Measurements from ENCODE around the gene ALG5. TPM values are rescaled to one million over a fixed set of nuclear protein-coding genes. Genes with fewer than 3 reads are reported as not detected.

ALG5 gene
- total RNA-seq, 1 donor from 2014 or later, result 29.2 TPM

DNA sequence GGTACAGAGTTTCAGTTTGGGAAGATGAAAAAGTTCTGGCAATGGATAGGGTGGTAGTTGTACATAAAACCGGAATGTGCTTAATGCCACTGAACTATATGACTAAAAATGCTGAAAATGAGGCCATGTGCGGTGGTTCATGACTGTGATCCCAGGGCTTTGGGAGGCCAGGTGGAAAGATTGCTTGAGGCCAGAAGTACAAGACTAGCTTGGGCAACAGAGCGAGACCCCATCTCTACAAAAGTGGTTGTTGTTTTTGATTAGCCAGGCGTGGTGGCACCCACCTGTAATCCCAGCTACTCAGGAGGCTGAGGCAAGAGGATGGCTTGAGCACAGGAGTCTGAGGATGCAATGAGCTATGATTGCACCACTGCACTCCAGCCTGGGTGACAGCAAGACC, 91.9 kb downstream of the ALG5 start:
- Mint-ChIP-seq H3K27ac (no peak overlapping the region), H3K27me3 (no peaks in the 10 kb centered on the region), H3K4me1 (ENCODE audit: low read depth) (peaks cover 12% of the 10 kb centered on the region), H3K36me3 (ENCODE audit: insufficient read depth) (peaks cover 2% of the 10 kb centered on the region), H3K9me3 (ENCODE audit: low read depth) (no peaks in the 10 kb centered on the region), H3K4me3 (ENCODE audit: low read depth) (no peak overlapping the region)
- no peak for TF ChIP-seq CTCF (IDR thresholded peaks at IDR 0.05; ENCODE audit: unreplicated experiment)
- DNase-seq (ENCODE audit: low spot score, unreplicated experiment), result no peak

GRCh38 chr13:36905944-36906343, 93.2 kb downstream of the ALG5 start:
- H3K9me3 Mint-ChIP-seq (ENCODE audit: low read depth), result peaks cover 8% of the 10 kb centered on the region
- no peak for DNase-seq (ENCODE audit: low spot score, unreplicated experiment)
- peaks cover 12% of the 10 kb centered on the region for H3K4me1 Mint-ChIP-seq (ENCODE audit: low read depth)
- no peaks in the 10 kb centered on the region for H3K27me3 Mint-ChIP-seq
- no peak for TF ChIP-seq CTCF (IDR thresholded peaks at IDR 0.05; ENCODE audit: unreplicated experiment)
- no peak overlapping the region for H3K4me3 Mint-ChIP-seq (ENCODE audit: low read depth)
- H3K27ac Mint-ChIP-seq, result no peak overlapping the region
- peaks cover 2% of the 10 kb centered on the region for H3K36me3 Mint-ChIP-seq (ENCODE audit: insufficient read depth)

DNA sequence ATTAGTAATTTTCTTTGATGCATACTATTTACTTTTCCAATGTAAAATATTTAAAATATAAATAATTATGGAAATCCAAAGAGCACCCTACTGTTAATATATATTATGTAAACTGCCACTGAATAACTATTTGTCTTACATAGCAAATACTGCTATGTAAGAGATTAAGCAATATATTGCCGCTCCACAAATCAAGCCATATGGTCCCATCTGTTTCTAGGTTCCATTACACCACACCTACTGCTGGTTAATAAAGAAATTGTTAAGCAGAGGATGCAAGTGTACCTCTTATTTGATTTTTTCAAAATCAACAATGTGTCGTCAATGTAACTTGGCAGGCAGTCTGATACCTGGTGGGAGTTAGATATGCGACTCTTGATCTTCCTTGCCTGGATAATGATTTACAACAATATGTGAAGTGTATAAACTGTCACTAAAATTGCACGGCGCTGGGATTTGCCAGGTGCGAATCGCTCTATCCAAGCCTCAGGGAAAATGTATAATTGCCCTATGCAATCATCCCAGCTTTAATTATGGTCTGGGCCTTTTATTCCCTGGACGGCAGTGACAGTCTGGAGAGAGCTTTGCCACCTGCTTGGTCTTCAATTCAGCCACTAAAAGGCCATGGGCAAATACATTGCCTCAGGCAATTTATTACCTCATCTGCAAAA, 95.1 kb downstream of the ALG5 start:
- Mint-ChIP-seq H3K4me1 (ENCODE audit: low read depth) (peaks cover 12% of the 10 kb centered on the region), H3K27ac (peak overlapping the region; percentile 18), H3K4me3 (ENCODE audit: low read depth) (no peak overlapping the region), H3K9me3 (ENCODE audit: low read depth) (peaks cover 14% of the 10 kb centered on the region), H3K36me3 (ENCODE audit: insufficient read depth) (peaks cover 6% of the 10 kb centered on the region), H3K27me3 (no peaks in the 10 kb centered on the region)
- TF ChIP-seq CTCF (IDR thresholded peaks at IDR 0.05; ENCODE audit: unreplicated experiment), result no peak
- DNase-seq (ENCODE audit: low spot score, unreplicated experiment), result no peak

Other genes with a start within 250 kb of the ALG5 start
- gene RFXAP, start 180.1 kb downstream of the ALG5 start, total RNA-seq, result 11.7 and 13.3 TPM in 2 replicates
- 10.5 and 11.1 TPM in 2 replicates for gene SMAD9, start 79.1 kb downstream of the ALG5 start, total RNA-seq
- 65.6 and 75.0 TPM in 2 replicates for gene EXOSC8, start 1.4 kb upstream of the ALG5 start, total RNA-seq
- gene SUPT20H, start 60.3 kb upstream of the ALG5 start, total RNA-seq, result 108 and 116 TPM in 2 replicates
- not detected in 2 replicates for gene CSNK1A1L, start 106.3 kb upstream of the ALG5 start, total RNA-seq

Data from progenitor cell of endocrine pancreas (in vitro differentiated cells).